Ovary (tissue), 3 donors: Measurements from ENCODE around the gene FGD4.

Source experiments
- CTCF ChIP-seq, 3 donors: fragments of 450-650 bp in 2 of 3; fragments of 200-600 bp in 1 of 3; IDR thresholded peaks; one replicate each; pipeline versions ENCODE4 v1.5.1 to v1.8.0; 2016 to 2022; ENCODE audit warnings: antibody characterized with exemption in 3 of 3, mild to moderate bottlenecking in 1 of 3
- POLR2A ChIP-seq: fragments of 450-650 bp; IDR thresholded peaks from one replicate; pipeline ENCODE4 v1.6.1; 2017; ENCODE audit warnings: antibody characterized with exemption, mild to moderate bottlenecking, moderate library complexity
- donor health status: DM: no; HTN: no; CAD: no.

DNA sequence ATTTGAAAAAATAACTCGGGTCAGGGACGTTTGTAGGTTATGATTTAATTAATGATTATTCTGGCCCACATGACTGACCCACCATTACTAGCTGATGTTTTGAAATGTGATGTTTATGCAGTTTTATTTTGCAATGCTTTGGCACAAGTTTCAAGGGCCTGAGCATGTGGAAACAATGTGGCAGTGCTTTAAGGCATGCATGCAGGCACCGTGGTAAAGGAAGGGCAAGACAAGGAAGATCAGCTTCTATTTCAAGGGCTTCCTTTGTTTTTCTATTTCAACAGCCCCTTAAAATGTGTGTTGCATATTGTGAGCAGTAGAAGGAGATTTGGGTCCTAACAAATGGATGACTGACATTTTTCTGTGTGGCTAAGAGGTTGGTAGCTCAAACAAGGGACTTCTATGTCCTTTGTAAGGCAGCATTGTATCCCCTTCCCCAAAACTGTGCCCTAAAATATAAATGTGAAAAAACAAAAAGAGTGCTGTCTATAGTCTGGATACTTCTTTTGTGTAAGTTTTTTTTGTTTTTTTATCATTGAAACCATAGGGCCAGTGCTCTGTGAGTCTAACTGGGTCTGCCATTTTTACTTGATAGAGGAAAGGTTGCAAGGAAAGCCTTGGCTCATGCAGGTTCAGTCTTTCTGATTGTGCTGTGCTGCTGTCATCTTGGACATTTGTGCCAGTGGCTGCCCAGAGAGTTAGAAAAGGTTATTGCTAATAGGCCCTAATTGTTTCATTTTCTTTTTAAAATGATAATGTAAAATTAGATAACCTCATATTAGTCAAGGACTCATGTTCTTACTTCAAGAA, 103.5 kb downstream of the FGD4 start:
- TF ChIP-seq CTCF (IDR thresholded peaks at IDR 0.05): no peak
- TF ChIP-seq POLR2A: no peak
